GM21529 (cell line): Measurements from ENCODE around the gene NHERF1.

Source experiments
- ATAC-seq: cut with Tn5 transposase; IDR thresholded peaks from one replicate; pipeline ENCODE4 v1.9.1; 2021; ENCODE audit not compliant: unreplicated experiment

NHERF1 gene

DNA sequence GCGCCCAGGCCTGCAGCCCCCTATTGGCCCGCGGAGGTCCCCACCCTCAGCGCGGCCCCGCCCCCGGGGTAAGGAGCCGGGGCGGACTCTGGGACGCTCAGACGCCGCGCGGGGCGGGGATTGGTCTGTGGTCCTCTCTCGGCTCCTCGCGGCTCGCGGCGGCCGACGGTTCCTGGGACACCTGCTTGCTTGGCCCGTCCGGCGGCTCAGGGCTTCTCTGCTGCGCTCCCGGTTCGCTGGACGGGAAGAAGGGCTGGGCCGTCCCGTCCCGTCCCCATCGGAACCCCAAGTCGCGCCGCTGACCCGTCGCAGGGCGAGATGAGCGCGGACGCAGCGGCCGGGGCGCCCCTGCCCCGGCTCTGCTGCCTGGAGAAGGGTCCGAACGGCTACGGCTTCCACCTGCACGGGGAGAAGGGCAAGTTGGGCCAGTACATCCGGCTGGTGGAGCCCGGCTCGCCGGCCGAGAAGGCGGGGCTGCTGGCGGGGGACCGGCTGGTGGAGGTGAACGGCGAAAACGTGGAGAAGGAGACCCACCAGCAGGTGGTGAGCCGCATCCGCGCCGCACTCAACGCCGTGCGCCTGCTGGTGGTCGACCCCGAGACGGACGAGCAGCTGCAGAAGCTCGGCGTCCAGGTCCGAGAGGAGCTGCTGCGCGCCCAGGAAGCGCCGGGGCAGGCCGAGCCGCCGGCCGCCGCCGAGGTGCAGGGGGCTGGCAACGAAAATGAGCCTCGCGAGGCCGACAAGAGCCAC lies at the start of gene NHERF1:
Gene NHERF1 (plus strand): TSS at position 100 of the 750 bp plus-strand sequence. CDS start 219 bp downstream, at position 319.
- ATAC-seq = peak; percentile 90

DNA sequence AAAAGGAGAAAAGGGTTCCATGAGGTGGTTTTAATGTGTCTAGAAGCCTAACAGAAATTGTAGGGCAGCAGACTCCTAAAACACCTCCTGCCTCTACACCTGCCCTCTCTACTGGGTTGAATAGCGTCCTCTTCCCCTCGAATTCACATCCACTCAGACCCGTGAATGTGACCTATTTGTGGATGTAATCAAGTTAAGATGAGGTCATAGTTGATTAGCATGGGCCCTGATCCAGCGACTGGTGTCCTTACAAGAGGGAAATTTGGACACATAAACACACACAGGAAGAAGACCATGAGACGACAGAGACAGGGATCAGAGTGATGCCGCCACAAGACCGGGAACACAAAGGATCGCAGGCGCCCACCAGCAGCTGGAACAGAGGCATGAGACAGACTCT lies 49.2 kb upstream of the NHERF1 start:
- ATAC-seq = no peak

DNA sequence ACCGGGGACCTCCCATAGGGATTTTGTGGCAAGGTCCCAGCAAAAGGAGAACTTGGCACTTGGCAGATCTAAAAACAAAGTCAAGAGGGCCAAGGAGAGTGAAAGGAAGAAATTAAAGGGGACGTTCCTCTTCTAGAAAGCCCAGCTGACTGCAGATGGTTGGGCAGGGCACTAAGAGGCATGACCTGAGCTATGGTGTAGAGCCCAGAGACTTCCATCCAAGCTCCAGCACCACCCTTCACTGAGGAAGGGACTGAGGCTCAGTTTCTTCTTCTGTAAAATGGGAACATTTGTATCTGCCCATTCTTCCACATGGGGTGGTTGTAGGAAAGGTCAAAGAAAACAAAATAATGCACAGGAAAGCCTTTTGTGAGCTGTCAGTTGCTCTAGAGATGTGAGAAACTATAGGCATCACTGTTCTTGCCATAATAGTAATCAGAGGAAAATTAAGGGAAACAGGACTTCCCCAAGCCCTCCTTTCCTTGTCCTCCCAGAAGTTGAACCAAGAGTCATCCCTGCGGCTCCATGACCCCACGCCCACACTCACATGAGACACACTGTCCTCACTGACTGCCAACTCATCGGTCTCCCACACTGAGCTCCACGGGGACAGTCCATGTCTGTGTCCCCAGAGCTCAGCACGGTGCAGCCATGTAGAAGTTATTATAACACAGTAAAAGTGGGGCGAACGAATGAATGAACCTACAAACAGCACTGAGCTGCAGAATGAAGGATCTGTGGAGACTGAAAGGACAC lies 46.1 kb upstream of the NHERF1 start:
- no peak for ATAC-seq

DNA sequence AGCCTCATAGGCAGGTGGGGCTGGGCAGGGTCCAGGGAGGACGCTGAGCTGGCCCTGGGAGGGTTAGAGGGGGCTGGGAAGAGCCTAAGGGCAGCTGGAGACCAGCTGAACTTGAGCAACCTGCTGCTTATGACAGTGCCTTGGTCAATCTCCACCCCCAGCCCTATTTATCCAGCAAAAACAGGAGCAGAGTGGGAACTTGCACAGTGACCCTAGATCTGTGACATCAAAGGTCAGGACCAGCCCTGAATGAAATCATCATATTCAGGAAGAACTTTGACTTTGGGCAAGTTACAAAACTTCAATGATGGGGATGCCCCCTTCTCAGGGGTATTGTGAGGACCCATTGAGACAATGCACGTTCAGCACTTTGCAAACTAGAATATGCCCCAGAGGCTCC lies 45.1 kb upstream of the NHERF1 start:
- ATAC-seq = no peak

DNA sequence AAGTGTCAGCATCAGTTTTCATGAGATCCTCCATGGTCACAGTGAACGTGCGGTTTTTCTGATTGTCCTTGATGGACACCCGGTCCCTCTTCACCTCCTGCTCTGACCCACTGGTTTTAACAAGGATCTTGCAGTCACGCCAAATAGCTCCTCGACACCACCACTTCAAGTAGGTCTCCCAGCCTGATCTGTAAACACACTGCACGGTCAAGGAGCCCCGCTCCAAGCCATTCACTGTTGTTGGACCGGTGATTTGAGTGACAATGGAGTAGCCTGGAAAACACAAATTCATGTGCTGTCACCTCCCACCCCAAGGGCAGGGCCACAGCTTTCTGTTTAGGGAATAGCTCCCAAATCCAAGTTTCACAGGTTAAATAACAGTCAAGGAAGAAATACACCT lies 43.9 kb upstream of the NHERF1 start:
- no peak for ATAC-seq

DNA sequence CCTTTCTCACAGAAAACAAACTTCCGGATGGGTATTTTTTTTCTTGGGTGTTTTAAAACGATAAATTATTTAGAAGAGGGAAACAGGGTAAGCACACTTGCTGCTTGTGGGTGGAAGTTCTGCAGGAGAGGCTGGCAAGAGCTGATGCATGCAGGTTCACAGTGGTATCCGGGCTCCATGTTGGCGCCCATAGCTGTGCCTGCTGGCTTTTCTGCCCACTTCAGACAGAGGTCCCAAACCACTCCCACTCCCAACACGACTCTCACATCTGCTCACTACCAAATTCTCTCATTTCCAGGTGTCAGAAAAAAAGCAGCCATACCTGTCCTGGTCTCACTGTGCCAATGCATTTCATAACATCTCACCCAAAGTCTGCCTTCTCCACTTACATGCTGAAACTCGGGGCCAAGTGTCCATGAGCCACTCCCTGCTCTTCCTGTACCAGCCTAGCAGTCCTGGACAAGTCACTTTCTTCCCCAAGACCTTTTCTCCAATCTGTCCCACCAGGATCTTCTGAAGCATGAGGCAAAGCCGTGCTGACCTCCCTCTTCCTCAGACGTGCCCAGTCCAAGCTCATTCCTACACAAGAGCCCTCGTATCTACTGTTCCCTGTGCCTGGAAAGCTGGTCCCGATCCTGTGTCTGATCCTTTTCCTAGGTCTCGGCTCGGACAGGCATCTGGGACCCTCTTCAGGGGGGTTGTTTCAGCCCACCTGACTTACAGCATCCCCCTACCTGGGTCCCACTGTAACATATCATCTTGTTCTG lies 37.2 kb upstream of the NHERF1 start:
- ATAC-seq = no peak

DNA sequence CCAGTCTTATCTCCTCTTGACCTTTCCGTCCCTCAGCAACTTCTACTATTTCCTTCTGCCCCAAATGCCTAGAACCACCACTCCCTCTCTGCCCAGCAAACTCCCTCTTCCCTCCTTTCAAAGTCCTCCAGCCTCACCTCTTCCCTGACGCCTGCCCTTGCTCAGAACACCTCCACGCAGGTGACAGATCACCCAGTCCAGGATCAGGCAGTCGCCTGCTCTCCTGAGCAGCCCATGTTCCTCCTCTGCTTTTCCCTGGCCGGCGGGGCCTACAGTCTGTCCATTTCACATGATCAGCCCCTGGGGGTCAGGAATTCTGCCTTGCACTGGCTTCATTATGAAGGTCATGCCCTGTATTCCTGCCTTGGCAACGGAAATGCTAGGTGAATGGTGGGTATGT lies 36.1 kb upstream of the NHERF1 start:
- ATAC-seq = no peak

DNA sequence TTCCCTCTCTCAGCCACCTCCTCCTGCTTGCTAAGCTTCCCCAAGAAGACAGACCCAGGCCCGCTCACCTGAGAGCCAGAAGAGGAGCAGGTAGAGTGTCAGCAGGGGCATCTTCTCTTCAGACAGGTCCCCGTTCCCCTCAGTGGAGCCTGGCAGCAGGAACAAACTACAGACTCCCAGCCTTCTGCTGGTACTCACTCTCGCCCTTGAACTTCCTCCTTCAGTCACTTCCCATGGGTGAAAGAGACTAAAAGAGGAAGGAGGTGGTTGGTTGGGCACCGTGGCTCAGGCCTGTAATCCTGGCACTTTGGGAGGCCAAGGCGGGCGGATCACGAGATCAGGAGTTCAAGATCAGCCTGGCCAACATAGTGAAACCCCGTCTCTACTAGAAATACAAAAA lies 35.7 kb upstream of the NHERF1 start, which contains the start of gene CD300LF:
Gene CD300LF (minus strand): TSS at position 168 of the 400 bp plus-strand sequence. CDS start 57 bp downstream, at position 111.
- ATAC-seq = no peak

DNA sequence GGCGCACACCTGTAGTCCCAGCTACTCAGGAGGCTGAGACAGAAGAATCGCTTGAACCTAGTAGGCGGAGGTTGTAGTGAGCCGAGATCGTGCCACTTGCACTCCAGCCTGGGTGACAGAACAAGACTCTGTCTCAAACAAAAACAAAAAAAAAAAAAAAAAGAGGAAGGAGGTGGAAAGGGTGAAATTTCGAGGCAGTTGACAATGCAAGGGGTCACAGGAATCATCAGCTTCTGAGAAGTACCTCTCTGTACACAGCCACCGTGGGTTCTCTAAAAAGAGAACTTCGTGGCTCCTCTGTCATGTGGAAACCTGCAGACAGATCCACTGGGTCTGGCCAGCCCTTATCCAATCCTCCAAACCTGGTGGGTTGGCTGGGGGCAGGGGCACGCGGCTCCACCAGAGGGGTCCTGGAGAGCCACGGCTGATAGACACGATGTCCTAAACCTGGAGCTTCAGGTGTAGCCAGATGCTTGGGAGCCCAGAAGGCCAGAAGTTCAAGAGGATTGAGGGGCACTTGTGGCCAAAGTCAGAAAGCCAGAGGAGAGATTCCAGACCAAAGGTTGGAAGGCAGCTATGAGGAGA lies 35.2 kb upstream of the NHERF1 start:
- ATAC-seq = no peak

DNA sequence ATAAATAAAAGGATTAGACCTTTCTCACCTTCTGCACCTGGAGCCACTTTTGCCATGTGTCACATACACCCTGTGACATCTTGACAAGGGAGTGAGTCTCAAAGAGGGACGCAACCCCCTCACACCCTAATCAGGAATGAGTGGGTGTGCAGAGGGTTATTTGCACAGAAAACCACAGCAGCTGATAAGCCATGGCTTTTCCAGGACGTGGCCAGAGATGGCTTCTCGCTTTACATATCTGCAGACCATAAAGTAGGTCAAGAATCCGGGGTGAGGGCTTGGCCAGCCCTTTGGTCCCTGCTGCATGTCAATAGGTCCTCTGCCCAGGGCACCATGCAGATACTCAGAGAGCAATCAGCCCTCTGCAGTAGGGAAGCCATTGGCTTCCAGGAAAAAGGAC lies 33.3 kb upstream of the NHERF1 start:
- no peak for ATAC-seq

DNA sequence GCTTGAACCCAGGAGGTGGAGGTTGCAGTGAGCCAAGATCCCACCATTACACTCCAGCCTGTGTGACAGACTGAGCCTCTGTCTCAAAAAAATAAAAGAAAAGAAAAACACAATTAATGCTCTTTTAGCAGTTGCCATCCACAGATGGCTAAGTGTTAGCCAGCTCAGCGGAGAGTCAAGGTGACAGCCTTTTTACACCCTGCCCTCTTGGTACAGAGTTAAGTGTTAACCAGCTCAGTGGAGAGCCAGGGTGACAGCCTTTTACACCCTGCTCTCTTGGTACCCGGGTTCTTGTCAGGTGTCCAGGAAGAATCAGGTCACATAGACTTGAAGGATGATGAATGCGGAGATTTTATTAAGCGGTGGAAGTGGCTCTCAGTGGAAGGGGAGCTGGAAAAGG lies 27.9 kb upstream of the NHERF1 start:
- ATAC-seq = no peak

DNA sequence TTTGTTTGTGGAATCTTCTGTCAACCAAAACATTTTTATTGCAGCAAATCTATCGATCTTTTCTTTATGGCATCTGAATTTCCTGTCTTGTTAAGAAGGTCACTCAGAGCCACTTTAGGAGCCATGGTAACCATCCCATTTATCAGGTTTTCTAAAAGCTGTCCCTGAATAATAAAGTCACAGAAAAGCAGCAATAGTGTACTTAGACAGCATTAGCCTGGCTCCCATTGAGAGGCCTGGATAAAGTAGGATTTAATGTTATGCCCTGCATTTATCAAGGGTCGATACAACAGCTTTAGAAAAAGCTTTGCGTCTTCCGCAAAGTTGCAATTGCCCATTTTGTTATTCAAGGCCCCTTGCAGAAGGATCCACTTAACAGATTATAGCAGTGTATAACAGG lies 25.6 kb upstream of the NHERF1 start:
- ATAC-seq = no peak

DNA sequence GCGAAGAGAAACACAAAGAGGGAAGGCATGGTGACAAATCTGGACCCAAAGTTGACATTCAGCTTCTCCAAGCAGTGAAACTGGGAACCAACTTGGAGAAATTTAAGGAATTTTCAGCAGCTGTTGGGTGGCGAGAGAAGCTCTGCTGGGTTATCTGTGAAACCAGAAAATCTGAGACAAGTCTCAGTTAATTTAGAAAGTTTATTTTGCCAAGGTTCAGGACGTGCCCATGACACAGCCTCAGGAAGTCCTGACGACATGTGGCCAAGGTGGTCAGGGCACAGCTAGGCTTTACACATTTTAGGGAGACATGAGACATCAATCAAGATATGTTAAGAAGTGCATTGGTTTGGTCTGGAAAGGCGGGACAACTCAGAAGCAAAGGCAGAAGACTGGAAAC lies 24.5 kb upstream of the NHERF1 start:
- ATAC-seq = no peak

DNA sequence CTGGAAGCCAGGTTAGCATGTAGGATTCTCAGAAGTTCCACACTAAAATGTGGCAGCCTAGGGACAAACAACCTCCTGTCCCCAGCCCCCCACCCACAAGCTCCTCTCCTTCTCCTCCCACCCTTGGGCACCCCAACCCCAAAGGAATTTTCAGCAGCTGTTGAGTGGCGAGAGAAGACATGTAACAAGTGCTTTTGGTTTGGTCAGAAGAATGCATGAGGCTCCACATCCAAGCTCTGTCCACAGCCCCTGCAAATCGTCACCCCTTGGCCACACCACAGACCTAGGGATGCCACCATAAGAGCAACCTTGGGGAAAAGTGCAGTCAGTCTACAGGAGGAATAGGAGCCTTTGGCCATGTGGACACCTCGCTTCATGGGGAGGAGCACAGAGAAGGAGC lies 23.3 kb upstream of the NHERF1 start:
- ATAC-seq = no peak

DNA sequence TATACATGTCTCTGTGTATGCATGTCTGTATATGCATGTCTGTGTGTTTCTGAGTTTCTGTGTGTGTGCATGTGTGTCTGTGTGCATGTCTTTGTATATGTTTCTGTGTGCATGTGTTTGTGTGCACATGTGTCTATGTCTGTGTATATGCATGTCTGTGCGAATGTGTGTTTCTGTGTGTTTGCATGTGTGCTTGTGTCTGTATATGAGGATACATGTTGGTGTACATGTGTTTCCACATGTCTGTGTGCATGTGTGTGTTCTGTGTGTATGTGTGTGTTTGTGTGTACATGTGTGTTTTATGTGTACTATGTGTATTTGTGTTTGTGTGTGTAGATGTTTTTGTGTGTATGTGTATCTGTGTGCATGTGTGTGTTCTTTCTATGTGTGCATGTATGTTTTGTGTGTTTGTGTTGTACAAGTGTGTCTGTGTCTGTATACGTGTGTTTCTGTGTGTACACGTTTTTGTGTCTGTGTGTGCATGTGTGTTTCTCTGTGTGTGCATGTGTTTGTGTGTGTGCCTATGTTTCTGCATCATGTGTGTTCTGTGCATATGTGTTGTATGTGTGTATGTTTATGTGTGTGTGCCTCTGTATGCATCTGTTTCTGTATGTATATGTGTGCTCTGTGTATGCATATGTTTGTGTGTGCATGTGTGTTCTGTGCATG lies 20.3 kb upstream of the NHERF1 start:
- no peak for ATAC-seq

DNA sequence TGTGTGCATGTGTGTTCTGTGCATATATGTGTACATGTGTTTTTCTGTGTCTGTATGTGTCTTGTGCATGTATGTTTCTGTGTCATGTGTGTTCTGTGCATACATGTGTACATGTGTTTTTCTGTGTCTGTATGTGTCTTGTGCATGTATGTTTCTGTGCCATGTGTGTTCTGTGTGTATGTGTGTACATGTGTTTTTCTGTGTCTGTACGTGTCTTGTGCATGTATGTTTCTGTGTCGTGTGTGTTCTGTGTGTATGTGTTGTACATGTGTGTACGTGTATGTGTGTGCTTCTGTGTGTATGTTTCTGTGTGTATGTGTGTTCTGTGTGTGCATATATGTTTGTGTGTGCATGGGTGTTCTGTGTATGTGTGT lies 19.7 kb upstream of the NHERF1 start:
- no peak for ATAC-seq

DNA sequence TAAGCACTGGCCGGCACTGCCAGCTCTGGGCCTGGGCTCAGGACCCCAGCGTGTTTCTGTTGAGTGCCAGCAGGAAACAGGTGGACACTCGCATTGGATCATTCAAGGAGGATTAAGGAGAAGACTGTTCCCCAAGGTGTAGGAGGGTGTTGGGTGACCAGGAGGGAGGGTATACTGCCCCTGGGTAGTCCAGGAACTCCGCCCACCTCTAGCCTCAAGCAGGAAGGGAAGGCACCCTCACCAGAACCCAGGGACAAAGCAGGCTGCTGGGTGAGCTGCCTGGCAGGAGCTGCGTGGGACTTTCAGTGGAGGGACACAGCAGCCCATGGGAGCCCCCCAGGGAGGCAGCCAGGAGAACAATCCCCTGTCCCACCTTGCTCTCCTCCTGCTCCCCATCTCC lies 19.1 kb upstream of the NHERF1 start:
- no peak for ATAC-seq

DNA sequence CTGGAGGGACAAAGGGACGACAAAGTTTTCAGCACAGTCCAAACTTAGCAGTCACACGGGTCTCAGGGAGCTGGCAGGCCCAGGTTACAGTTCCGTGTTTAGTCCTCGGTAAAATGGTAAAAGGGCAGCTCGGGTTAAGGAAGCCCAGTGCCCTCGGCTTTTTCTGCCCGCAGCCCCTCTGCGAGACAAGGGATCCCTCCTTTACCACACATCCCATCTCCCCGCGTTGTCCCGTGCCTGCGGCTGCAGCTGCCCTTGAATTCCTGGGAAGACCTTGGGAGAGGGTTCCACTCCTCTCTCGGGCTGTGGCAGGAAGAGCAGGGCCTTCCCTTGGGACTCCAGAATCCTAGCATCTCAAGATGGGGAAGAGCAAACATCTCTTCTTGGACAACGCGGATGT lies 18.6 kb upstream of the NHERF1 start:
- ATAC-seq = no peak

DNA sequence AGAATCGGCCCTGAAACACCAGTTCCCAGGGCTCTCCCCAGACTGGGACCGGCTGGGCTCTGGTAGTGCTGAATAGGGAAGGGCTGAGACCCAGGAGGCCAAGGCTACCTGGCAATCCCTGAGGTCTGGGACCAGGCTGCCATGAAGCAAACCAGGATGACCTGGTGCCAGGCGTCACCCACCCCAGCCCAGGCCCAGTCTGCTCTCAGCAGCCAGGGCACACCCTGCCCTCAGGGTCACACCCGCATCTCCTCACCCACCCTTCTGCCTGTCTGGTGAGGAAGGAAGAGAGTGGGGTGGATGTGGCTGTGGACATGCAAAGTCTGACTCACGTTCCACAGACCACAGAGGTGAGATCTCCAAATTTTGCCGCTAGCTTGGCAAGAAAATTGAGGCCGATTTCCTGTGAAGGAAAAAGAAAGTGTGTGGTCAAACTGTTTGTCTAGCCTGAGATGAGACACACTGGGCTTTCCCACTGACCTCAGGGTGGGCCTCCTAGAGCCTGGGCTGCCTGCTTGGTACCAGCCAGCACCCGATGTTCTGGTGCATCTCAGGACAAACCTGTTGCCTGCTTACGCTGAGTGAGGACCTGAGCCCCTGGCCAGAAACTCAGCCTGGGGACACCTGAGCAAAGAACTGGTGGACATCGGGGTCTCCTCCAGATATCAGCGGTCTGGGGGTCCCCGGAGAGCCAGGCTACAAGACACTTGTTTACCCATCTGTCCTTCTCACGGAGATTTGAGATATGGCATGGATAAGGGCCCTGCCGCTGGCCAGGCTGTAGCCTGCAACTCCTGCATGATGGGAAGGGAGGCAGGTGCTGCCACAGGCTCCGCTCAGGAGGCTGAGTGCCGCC lies 17.7 kb upstream of the NHERF1 start:
- no peak for ATAC-seq

DNA sequence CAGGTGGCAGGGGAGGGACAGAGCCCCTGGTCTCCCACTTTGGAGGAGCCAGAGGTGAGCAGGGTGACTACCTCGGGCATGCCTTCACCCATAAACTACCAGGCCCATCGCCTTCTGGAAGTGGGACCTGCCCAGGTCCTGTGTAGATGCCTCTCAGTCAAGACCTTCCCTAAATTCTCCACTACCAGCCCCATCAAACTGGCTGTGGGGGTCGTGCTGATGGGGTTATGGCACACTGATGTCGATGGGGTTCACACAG lies 17.2 kb upstream of the NHERF1 start:
- no peak for ATAC-seq
